ENCODE data around the gene PPP1R1C.

The PPP1R1C gene

GRCh38 chr2:182103526-182103925 lies 117.9 kb downstream of the PPP1R1C start:
- POLR2A ChIA-PET = no interaction called here

GRCh38 chr2:182110347-182110746 lies 124.7 kb downstream of the PPP1R1C start:
- POLR2A ChIA-PET = no interaction called here
- DNase-seq (ENCODE audit: low read depth, low spot score) = no peak
- CTCF ChIA-PET = no interaction called here
- H3K4me3 ChIP-seq (ENCODE audit: low read depth, low read length) = no peak overlapping the region
- TF ChIP-seq CTCF (IDR thresholded peaks at IDR 0.05; ENCODE audit: insufficient read depth, low read length, missing control alignments) = no peak

More at GRCh38 chr2:182103526-182103925, 117.9 kb downstream of the PPP1R1C start:
- no peak for TF ChIP-seq CTCF (IDR thresholded peaks at IDR 0.05; ENCODE audit: insufficient read depth, low read length, missing control alignments)
- no peak overlapping the region for H3K4me3 ChIP-seq (ENCODE audit: low read depth, low read length)
- no peak for DNase-seq (ENCODE audit: low read depth, low spot score)
- CTCF ChIA-PET = interaction anchor here (1.1 kb wide), 1 partner anchor 546 kb away, joined by 3 read pairs; no protein-coding TSS in a partner anchor

GRCh38 chr2:182113334-182113733 lies 127.7 kb downstream of the PPP1R1C start:
- no peak for TF ChIP-seq CTCF (IDR thresholded peaks at IDR 0.05; ENCODE audit: insufficient read depth, low read length, missing control alignments)
- no peak for DNase-seq (ENCODE audit: low read depth, low spot score)
- no peak overlapping the region for H3K4me3 ChIP-seq (ENCODE audit: low read depth, low read length)
- POLR2A ChIA-PET = no interaction called here
- CTCF ChIA-PET = no interaction called here

- ChIA-PET POLR2A (no interaction called here), CTCF (no interaction called here)
- H3K4me3 ChIP-seq (ENCODE audit: low read depth, low read length) = no peak overlapping the region
- DNase-seq (ENCODE audit: low read depth, low spot score) = no peak
- TF ChIP-seq CTCF (IDR thresholded peaks at IDR 0.05; ENCODE audit: insufficient read depth, low read length, missing control alignments) = no peak
Observed at GRCh38 chr2:182115258-182115657, 129.6 kb downstream of the PPP1R1C start.

- DNase-seq (ENCODE audit: low read depth, low spot score) = no peak
- POLR2A ChIA-PET = no interaction called here
- no peak for TF ChIP-seq CTCF (IDR thresholded peaks at IDR 0.05; ENCODE audit: insufficient read depth, low read length, missing control alignments)
- CTCF ChIA-PET = no interaction called here
- no peak overlapping the region for H3K4me3 ChIP-seq (ENCODE audit: low read depth, low read length)
Observed at GRCh38 chr2:182116774-182117173, 131.1 kb downstream of the PPP1R1C start.

GRCh38 chr2:182117196-182117595 lies 131.5 kb downstream of the PPP1R1C start:
- ChIA-PET CTCF (no interaction called here), POLR2A (no interaction called here)
- DNase-seq (ENCODE audit: low read depth, low spot score) = no peak
- H3K4me3 ChIP-seq (ENCODE audit: low read depth, low read length) = no peak overlapping the region
- no peak for TF ChIP-seq CTCF (IDR thresholded peaks at IDR 0.05; ENCODE audit: insufficient read depth, low read length, missing control alignments)

Data from AG04449 (cell line).